Embryonic facial prominence (tissue), 1 donor: ENCODE results near the gene DCX.
"Not testable (repeated sequence)": the region's sequence is repeated elsewhere in the genome, so short reads cannot be mapped to it uniquely, and the experiment has no call there.

Experiments used
- DNase-seq: peaks from one replicate; pipeline ENCODE4 v3.0.0-alpha.2; 2016; ENCODE audit errors: extremely low spot score

The DCX gene

DNA sequence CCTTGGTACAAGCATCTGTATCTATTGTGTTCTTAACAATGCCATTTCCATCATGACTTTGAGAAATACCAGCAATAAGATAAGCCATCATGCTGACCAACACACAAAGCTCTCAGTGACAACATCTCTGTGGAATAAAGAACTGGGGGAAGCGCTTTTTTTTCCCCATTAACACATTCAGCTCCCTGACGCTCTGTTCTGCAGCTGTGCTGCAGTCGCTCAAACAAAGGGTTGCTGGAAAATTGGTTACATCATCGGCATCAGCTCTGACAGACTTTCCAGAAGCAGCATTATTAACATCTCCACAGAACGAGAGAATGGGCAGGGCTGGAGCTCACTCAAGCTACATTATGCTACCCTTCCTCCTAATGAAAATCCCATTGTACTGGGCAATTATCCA lies 39.9 kb downstream of the DCX start:
- no peak for DNase-seq

DNA sequence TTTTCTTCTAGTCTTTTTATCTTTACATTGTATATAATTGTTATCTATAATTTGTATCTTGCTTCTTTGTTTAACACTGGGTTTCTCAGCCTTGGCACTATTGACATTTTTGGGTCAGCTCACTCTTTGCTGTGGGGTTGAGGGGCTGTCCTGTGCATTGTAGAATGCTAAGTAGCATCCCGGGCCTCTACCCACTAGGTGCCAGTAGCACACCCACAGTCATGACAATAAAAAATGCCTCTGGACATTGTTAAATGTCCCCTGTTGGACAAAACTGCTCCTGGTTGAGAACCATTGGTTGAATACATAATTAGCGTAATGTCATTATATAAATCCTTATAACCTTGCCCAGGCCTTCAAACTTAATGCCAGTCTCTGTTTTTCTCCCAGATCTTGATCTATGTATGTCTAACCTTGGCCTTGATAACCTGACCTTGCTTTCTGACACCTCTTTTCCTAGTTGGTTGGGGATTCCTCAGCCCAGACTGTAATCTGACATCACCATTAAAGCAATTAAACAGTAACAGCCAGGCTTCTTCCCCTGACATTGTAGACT lies 46.1 kb downstream of the DCX start:
- DNase-seq, result no peak

DNA sequence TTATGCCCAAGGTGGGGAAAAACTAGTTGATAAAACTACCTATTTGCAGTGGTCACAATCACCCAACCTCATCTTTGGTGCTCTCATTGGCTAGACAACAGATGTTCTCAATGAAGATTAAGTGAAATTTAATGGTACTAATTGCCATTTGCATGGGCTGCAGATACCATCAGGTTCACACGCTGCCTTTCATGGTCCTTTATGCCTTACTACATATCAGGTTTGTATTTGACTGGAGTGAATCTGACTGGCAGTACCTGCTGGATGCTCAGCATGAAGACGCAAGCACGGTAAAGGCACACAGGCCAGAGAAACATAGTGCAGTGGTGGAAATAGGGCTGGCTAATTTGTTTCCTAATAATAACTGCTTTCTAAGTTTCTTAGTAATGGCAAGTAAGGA lies 48.3 kb downstream of the DCX start:
- no peak for DNase-seq

DNA sequence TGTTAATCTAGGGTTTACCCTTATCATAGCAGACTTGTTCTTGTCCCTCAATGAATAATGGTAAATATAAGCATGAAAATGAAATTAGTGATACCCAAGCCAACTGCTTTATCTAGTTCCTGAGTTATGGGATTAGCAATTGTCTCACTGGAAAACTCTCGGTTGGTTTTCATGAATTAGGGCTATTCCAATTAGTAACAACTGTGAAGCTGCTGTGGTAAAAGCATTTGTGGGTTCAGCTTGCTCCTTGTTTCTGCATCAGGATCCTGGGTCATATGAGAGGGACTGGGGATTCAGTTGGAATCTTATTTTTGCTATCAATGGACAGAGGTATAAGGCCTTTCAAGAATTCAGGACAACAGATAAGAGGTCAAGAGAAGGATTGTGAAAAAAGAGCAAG lies 50.2 kb downstream of the DCX start:
- no peak for DNase-seq

DNA sequence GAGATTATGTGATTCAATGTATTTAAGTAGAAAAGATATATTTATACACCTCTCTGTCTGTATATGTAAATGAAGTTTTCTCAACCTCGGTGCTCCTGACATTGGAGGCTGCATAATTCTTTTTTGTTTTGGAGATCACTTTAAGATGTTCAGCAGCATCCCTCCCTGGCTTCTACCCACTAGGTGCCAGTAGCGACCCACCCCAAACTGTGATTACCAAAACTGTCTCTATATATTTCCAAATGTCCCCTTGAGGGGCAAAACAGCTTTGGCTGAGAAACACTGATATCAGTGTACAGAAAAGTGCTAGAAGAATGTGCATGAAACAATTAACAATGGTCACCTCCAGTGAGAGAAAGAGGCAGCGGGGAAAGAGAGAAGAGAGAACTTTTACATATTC lies 51.2 kb downstream of the DCX start:
- no peak for DNase-seq

DNA sequence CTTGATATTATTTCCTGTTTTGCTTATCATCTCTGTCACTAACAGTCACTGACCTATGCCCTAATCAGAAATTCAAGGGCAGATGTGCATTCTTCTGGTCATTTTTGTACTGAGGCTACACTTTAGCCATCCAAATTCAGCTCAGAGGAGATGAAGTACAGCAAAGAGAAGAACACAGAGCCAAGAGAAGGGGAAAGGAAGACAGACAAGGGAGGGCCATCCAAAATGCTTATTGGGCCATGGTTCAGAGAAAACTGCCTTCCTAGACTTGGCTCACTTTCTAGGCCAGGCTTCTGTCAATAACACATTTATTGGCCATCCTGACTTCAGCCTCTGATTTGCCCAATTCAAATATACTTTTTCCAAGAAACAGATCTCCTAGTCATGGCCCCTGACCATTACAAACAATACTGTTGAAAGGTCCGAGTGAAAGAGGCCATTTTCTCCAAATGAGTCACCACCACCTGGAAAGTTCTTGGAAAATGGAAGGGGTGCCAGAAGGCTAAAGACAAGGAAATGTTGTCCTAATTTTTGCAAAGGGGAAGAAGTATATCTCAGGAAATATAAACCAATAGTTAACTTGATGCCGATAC lies 56.4 kb downstream of the DCX start:
- DNase-seq, result no peak

DNA sequence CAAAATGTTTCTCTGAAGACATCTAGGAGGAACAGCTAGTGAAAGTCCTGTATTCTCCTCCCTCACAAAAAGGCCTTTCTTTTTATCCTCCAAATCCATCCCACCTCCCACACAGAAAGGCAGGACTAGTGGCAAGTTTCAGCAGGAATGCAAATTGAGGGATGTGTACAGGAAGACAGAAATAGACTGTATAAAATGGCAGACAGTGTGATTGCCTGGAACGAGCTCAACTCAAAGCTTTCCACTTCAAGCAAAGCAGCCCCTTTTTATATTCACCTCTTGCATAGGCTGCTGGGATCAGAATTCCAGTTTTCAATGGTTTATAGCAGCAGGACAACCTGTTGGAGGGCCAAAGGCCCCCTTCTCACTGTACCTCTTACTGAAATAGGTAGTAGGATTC lies 57.5 kb downstream of the DCX start:
- no peak for DNase-seq

DNA sequence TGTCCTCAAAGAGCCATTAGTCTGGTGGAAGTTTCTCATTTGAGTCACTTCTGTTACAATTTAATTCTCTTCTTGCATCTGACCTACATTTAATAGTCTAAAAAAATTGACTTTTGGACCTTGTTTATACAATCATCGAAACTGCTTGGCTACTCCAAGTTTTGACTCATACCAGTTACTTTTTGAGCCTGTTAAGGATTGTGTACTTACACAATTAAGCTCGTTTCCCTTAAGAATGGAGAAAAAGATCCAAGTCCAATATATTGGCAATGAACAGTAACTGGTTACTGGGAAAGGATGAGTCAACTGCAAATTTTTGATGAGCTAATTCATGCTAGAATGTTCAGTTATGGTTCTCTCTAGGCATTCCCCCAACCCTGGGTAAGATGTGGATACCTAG lies 58.2 kb downstream of the DCX start:
- DNase-seq, result no peak

DNA sequence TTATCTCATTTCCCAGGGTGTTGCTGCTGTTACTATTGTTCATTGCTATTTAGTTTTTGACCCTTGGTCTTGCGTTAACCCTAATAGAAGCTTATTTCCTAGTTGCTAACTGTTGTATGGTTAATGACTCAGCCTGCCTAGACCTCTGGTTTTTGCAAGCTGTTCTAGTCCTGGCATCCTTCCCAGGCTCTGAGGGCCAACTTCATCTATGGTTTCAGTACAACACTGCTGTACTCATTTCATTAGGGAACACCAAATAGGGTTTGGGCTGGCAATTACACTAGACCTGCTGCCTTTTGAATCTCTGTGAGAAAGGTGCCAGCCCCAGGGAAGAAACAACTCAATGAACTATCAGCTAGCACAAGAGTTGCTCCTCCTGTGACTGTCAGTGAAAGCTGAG lies 59.6 kb downstream of the DCX start:
- DNase-seq, result no peak

DNA sequence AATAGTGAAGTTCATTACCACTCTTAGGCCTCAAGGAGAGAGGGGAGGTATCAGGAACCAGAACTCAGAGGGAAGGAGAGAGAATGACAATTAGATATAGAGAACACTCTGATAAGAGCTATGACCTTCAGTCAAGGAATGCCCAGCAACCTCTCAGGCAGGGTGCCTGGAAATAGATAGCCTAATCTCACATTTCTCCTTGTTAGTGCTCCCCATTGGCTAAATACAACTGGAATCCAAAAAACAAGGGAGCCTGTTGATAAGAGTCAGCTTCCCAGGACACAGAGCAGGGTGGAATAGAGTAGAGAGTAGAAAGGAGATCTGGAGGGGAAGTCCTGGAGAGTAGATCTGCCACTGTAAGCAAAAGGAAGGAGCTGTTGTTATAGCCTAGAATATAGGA lies 62.1 kb downstream of the DCX start:
- DNase-seq, result no peak

DNA sequence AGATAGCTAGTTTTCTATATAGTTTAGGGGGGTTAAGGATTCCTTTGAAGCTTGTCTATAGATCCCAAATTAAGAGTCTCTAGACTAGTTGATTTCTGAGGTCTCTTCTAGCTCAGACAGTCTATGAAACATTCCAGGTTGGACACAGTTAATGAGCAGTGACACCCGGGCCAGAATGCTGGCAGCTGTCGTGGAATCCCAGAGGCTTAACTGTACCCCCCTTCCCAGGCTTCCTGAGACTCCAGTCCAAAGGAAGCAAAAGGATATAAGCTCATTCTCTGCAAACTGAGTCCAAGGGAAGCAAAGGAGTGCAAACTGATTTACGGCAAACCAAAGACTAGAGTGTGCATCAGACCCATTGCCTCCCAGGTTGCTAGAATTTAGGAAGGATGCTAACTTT lies 62.9 kb downstream of the DCX start:
- no peak for DNase-seq

DNA sequence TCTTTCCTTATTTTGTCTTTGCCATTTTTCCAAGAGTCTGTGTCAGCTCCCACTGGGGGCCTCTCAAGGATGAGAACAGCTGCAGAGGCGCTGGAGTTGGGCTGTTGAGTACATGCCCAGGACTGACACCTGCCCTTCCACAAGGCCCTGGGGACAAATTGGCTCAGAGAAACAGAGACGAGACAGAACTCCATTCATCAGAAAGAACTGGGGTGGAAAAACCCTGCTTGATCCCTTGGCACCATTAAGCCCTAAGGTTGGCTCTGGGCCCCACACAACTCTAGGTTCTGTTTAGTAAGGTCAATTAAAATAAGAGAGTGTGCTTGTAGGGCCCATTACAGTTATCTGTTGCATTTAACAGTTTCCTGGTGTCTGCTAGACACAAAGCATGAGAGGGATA lies 63.6 kb downstream of the DCX start:
- DNase-seq, result no peak

DNA sequence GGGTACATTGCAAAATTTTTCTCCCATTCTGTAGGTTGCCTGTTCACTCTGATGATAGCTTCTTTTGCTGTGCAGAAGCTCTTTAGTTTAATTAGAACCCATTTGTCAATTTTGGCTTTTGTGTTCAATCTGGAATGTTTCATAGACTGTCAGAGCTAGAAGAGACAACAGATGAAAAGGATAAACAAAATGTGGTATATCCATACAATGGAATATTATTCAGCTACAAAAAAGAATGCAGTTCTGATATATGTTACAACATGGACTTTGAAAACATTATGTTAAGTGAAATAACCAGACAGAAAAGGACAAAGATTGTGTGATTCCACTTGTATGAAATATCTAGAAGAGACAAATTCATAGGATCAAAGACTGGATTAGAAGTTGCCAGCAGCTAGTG lies 65.8 kb downstream of the DCX start:
- DNase-seq, result not testable (repeated sequence)

DNA sequence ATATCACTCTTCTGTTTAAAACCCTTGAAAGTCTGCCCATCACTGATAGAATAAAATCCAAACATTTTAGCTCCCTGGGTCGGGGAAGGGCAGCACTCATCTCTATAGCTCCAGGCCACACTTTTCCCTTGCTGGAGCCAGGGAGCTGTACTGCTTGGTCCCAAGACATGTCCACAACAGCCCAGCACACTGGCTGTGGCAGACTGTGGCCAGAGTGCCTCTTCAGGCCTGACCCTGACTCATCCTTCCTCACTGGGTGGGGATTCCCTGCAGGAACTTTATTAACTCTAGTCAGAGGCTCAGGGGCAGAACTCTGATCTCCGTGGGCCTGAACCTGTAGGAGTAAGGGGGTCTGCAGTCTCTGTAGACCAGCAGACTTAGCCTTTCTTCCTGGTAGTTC lies 71.9 kb downstream of the DCX start:
- no peak for DNase-seq

DNA sequence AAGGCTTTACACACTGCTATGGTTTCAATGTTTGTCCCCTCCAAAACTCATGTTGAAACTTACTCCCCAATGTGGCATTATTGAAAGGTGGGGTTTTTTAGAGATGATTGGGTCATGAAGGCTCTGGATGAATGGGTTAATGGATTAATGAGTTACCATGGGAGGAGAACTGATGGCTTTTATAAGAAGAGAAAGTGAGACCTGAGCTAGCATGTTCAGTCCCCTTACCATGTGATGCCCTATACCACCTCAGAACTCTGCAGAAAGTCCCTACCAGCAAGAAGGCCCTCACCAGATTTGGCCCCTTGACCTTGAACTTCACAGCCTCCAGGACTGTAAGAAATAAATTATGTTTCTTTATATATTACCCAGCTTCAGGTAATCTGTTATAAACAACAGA lies 72.8 kb downstream of the DCX start:
- no peak for DNase-seq

DNA sequence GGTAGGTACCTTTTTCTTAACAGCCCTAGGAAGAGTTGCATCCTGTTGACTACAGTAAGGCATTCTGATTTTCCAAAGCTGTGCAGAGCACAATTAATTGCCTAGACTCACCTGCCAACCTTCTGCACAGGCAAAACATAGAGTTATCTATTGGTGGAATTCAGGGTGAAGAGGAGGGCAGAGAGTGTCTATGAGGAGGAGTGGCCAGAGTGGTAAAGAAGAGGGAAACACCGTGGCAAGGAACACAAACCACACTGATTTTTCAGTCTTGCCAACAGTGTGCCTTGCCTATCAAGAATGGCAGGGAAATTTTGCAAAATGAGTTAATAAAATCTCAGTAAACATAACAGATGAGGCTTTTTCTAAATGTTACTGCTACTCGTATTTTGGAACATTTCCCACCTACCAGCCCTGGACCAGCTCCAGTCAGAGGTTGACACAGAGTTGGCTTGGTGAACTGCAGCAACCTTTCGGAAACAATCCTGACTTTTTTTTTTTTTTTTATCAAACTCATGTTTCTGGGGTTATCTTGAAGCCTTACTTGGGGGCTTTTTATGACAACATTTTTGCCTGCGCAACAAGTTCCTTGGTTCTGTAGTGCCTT lies 73.8 kb downstream of the DCX start:
- no peak for DNase-seq

DNA sequence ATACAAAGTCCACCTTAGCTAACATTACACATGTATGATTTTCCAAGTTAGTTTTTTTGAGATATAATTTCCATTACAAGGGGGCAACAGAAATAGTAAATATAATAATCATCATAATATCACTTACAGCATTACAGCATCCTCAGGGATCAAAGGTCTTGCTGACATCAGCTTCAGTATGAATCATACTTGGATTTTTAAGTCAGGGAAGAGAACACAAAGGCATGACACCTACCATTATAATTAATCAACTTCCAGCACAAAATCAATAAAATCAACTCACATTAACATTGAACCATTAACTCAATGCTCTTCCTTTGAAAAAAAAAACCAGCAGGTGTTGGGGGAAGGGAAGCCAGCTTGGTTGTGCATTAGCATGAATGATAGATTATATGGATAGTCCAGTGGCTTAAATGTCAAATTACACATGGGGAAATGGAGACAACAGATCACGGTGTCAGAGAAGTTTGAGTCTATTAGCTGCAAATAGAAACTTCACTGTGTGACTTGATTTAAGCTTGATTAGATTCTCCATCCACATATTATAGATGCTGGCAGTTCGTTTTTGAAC lies 74.8 kb downstream of the DCX start:
- DNase-seq, result no peak

DNA sequence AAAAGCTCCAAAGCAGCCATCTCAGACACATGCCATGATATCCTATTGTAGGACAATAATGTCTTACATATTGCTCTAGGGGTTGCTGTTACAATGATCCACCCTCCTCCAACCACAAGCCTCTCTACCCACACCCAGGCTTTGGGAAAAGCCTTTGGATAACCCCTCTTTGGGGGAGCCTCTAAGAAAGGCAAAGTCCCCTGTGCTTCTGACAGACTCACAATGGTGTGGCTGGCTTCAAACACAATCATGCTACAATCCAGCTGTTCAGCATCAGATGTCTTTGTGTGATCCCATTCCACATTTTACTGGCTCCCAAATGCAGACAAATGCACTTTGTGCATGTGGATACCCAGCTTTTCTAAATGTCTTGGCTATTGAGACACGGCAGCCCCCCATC lies 75.9 kb downstream of the DCX start:
- DNase-seq, result no peak

DNA sequence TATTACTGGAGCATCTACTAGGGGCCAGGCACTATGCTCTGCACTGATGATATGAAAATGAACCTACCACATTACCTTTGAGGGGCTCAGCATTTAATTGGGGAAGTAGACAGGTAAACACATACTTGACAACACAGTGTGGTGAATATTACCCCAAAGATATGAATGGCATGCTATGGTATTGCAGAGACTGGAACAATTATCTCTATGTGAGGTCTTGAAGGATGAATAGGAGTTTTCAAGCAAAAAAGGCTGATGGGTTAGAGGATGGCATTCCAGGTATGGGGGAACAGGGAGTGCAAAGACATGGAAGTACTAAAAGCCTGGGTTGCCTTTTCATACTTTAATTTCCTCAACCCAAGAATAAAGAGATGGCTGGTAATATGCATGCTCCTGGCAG lies 82.6 kb downstream of the DCX start:
- DNase-seq, result no peak

DNA sequence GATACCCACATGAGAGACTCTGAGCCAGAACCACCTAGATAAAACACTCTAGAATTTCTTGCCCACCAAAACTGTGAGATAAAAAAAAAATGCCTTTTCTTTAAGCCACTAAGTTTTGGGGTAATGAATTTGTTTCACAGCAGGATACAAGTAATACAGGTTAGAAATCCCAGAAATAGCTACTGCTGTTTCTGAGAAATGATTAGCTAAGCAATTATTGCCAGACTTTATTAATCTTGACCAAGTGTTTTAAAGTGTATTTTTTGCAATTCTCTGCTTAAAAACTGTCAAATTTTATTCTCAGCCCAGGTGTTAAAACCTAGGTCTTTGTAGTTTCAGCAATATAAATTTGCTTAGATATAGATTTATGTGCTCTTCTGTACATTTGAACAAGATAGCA lies 83.1 kb downstream of the DCX start:
- DNase-seq, result no peak

DNA sequence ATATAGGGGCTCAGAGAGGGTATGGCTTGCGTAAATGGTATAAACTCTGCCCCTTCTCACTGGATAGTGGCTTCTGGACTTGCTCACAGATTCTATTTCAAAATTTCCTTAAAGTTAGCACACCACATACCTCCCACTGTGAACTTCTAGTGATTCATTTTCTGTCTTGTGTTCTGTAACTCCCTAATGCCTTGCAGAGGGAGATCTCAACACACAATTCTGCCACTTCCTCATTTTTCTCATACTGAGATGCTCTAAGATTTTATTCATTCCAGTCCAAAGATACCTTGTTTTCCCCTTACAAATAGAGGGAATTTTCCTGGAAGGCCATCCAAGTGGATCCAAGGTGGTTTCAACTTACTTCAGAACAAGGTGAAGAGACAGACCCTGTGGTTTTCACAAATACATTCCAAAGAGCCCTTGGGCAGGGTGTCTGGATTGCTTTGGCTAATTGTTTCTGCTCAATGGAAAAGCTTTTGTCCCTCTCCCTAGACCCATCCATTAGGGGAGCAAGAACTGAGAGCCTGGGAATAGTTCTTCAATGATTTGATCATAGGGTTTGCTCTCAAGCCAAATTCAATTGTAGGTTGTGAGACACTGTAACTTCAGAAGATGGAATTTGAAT lies 89.6 kb downstream of the DCX start:
- DNase-seq, result no peak

DNA sequence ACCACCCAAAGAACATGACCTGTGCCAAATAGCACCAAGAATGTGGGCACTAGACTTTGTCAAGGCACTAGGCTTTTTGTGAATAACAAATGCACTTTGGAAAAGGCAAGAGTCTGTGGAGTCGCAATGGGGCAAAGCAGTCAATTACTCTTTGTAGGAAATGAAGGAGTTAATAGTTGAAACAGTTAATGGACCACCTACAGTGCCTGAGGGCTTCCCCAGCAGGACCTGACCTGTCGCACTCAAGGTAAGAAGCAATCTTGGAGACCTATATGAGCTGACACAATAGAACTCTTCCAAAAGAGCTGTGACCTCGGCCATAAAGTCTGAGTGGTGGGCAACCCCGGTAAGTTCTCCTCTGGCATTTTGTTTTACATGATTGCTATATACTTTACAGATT lies 92.5 kb downstream of the DCX start:
- no peak for DNase-seq

DNA sequence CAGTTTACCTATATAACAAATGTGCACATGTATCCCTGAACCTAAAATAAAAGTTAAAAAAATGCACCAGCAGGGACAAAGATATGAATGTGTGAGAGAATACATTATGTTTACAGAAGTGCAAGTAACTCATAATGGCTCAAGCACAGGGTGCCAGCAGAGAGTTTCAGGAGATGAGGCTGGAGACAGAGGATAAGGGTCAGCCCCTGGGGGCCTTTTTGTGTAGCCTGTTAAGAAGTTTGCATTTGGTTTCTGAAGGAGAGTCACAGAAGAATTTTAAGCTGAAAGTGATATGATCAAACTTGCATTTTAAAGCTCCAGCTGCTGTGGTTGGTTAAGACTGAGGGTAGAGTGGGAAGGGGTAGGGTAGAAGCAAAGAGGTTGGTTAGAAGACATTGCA lies 93.1 kb downstream of the DCX start:
- no peak for DNase-seq
